Measurements from ENCODE around the gene PRKD3.

- TF ChIP-seq POLR2A (IDR thresholded peaks at IDR 0.05) (no peak), CTCF (IDR thresholded peaks at IDR 0.05) (no peak)
Measured at GRCh38 chr2:37354531-37354930, 29.9 kb upstream of the PRKD3 start.

All from Peyer's patch (tissue), 4 donors.